GM19467 (cell line): ENCODE results near the gene CAPN1.
"Not testable (repeated sequence)": the region's sequence is repeated elsewhere in the genome, so short reads cannot be mapped to it uniquely, and the experiment has no call there.

Experiments used
- ATAC-seq: cut with Tn5 transposase; IDR thresholded peaks from one replicate; pipeline ENCODE4 v1.9.1; 2021; ENCODE audit warnings: mild to moderate bottlenecking, moderate library complexity; ENCODE audit not compliant: unreplicated experiment

Gene CAPN1

DNA sequence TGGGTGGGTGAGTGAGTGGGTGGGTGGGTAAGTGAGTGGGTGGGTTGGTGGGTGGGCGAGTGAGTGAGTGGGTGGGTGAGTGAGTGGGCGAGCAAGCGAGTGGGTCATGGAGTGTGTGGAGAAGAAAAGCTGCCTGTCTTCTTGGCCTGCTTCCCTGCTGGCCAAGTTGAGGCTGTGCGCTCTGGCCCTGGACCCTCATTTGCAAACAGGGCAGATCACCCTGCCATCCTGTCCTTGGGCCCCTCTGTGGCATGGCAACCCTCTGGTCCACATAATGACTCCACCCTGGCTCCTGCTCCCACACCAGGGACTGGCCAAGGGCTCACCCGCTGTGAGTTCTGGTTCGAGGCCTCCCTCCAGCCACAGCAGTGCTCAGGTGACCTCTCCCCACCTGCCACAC is 35.1 kb downstream of the CAPN1 start:
- ATAC-seq: no peak

DNA sequence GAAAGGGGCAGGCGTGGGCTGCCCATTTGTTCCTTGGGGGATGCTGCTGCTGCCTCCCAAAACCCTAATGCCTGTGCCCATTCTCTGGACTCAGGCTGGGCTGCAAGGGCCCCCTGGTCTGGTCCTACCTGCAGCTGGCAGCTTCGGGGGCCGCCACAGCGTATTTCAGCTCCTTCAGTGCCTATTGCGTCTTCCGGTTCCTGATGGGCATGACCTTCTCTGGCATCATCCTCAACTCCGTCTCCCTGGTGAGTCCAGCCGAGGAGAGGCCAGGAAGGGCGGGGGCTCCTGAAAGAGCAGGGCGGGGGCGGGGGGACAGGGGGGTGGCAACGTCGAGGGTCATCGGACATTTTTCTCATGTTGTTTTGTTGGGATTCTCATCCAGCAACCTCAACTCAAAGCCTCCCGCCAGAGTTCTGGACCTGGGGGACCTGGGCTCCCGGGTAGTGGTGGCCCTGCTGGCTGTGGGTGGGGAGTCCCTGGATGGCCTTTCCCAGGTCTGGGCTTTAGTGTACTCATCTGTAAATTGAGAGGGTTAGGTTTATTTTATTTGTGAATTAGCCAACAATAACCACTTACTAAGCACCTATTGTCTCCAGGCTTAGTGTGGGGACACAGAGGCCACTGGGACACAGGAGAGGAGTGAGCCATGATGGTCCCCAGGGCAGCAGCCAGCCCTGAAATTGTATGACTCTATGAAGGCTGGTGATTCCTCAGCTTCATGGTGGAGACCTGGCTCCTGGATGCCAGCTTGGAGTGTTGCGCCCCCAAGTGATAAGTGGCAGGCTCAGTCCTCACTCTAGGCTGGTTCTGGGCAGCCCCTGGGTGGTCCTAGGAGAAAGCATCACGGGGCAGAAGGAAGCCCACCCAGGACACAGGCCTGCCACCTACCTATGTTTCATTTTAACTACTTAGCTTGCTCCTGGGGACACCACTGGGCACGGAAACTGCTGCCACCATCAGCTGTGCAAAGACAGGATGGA is 36.0 kb downstream of the CAPN1 start:
- ATAC-seq: no peak

DNA sequence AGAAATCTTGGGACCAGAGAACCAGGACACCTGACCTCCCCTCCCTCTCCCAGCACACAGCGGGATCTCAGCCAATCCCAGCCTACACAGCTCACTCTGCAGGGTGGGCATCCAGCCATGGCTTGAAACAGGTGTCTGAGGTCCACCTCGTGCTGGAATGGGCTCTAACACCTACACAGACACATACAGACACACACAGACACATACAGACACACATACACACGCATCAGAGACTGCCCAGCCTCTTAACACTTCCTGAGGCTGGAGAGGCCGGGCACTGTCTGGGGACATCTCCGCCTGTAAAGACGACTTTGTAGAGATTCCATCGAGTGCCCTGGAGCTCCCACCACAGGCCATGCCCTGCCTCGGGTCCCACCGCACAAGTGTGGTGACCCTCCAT is 36.7 kb downstream of the CAPN1 start:
- ATAC-seq: no peak

DNA sequence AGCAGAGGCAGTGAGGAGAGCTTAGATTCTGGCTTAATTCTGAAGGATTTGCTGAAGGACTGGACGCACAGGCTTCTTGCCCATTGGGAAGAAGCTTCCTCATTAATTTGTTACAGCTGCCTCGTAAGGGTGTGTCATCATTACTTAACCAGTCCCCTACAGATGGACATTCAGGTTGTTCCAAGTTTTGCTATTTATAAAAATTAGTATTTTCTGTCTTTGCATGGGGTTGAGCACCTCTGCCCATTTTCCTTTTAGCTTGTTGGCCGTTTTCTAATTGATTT is 38.1 kb downstream of the CAPN1 start:
- no peak for ATAC-seq

DNA sequence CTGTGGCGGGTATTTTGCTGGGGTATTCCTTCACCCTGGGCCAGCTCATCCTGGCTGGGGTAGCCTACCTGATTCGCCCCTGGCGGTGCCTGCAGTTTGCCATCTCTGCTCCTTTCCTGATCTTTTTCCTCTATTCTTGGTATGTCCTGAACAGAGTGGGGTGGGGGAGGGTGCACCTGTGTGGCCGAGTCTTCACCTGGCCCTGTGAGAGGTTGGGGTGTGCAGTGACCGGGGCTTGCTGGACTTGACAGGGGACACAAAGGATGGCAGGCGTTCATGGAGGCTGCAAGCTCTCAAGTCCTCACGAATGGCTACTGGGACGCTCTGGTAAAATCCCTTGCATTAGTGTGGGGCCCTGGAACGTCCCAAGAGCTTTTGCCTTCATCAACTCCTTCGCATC is 39.3 kb downstream of the CAPN1 start:
- no peak for ATAC-seq

DNA sequence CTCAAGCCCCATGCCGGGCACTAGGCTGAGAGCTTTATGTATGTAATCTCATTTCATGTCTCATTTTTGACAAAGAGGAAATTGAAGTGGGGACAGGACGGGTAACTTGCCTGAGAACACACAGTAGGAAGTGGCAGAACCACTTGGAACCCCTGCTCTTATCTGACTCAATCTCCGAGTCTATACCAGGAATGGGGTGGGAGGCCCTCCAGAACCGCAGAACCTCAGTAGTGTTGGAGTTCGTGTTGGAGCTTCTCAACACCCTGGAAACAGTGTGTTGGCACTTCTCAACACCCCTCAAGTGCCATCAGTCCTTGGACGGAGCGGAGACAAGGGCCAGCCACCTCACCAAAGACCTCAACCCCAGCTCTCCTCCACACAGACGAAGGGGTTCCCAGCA is 41.3 kb downstream of the CAPN1 start:
- no peak for ATAC-seq

DNA sequence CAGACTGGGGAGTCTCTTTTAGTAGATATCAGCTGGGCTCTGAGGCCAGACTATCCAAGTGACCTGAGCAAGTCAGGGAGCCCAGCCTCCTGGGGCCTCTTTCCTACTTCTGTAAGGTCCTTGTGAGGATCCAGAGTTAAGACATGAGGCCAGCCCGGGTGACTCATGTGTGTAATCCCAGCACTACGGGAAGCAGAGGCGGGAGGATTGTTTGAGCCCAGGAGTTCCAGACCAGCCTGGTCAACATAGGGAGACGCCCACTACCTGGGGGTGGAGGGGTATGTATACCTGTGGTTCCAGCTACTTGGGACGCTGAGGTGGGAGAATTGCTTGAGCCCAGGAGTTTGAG is 43.2 kb downstream of the CAPN1 start:
- ATAC-seq: no peak

DNA sequence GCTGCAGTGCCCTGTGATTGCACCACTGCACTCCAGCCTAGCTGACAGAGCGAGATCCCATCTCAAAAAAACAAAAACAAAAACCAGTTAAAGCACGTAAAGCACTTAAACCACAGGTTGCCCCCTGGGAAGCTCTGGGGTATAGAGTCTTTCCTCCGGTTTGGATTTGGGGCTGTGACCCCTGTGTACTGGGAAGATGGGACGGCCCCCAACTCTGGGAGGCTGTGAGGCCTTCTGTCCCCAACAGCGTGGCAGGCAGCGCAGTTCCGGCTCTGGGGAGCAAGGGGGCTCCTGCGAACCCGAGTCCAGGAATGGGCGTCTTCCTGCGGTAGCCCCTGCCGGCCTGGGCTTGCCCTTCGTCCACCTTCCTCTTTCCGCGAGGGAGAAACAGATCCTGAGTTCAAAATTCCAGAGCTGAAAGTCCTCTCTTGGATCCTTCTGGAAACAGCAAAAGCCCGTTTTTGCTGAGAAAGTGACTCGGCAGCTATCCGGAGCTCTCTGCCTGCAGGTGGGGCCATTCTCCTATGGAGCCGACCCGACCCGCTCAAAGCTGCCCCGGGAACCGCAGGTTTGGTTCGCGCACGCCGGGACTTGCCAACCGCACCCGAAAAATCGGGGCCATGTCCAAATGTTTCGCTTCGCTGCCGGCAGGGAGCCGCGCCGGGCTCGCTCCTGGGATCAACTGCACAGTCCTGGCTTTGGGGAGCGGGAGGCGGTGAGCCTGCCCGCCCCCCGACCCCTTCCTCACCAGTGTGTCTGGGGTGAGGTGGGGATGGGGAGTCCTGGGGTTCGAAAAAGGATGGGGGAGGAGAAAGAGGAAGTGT is 43.8 kb downstream of the CAPN1 start:
- ATAC-seq: no peak

DNA sequence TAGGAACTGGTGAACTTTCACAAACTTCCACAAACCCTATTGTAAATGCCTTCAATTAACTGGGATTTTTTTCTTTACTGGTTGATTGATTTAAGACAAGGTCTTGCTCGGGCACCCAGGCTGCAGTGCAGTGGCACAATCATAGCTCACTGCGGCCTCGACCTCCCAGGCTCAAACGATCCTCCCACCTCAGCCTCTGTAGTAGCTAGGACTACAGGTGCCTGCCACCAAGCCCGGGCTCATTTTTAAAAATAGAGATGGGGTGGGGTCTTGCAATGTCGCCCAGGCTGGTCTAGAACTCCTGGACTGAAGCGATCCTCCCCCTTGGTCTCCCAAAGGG is 44.3 kb downstream of the CAPN1 start:
- no peak for ATAC-seq

DNA sequence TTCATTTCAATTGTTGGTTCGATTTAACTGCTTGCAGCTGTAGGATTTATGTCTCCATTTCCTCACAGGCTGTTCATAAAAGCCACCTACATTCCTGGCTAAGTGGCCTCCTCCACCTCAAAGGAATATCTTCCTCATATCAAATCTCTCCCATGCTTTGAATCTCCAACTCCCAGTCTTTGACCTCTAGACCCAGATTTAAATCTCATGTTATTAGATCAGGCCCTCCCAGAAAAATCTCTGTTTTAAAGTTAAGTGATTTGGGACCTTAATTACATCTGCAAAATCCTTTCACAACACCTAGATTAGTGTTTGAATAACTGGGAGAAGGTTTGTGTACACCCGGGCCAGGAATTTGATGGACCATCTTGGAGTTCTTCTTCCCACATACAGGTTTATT is 46.2 kb downstream of the CAPN1 start:
- no peak for ATAC-seq

DNA sequence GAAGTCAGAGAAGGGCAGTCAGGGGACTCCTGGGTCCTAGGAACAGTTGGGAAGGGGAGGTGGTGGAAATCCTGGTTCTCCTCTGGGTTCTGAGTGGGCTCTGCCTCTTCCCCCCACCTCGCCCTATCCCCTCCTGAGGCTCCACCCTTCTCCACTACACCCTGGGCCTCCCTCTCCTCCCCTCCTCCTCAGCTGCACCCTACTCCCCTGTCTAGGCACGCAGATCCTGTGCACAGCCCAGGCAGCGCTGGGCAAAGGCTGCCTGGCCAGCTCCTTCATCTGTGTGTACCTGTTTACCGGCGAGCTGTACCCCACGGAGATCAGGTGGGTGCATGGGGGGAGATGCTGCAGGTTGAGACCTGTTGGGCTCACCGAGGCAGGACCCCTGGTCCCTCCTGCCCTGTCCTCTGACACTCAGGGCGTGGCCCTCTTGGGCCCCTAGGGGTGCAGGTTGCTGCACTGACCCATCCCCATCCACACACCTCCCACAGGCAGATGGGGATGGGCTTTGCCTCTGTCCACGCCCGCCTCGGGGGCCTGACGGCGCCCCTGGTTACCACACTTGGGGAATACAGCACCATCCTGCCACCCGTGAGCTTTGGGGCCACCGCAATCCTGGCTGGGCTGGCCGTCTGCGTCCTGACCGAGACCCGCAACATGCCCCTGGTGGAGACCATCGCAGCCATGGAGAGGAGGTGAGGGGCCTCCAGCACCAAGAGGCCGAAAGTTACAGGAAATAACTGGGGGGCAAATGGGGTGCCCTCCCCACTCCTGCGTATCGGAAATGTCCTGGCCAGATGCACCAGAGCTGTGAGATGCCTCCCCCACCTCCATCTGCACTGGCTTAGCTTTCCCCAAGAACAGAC is 54.7 kb downstream of the CAPN1 start:
- no peak for ATAC-seq

DNA sequence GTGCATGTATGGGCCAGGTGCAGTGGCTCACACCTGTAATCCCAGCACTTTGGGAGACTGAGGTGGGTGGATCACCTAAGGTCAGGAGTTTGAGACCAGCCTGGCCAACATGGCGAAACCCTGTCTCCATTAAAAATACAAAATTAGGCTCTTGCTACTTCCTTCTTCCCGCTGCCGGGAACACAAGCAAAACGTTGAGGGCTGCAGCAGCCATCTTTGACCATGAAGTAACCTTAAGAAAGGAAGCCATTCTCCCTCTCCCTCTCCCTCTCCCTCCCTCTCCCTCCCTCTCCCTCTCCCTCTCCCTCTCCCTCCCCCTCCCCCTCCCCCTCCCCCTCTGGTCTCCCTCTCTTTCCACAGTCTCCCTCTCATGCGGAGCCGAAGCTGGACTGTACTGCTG is 56.6 kb downstream of the CAPN1 start:
- ATAC-seq: not testable (repeated sequence)

DNA sequence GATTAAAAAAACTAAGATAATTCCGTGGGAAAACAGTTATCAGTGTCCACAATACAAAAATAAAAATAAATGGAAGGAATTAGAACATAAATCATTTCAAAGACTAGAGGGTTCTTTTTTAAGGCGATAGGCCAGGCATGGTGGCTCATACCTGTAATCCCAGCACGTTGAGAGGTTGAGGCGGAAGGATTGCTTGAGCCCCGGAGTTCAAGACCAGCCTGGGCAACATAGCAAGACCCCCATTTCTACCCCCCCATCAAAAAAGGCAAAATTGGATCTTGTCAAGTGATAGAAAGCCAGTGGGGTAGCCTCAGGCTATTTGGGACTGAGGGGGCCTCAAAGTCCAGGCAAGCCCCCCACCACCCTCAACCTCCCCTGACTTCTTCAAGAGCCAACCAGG is 59.4 kb downstream of the CAPN1 start:
- no peak for ATAC-seq

DNA sequence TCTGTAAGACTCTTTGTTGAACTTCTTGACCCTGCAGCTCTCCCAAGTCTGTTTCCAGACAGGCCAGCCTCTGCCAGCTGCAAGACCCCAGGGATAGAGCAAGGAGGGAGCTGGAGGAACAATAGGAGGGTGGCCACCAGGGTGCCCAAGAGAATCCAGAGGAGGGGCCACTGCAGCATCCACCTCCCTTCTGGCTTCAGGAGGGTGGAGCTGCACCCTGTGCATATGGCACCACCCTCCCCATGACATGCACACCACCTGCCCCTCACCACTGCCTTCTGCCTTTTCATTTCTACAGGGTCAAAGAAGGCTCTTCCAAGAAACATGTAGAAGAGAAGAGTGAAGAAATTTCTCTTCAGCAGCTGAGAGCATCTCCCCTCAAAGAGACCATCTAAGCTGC is 60.0 kb downstream of the CAPN1 start:
- no peak for ATAC-seq

DNA sequence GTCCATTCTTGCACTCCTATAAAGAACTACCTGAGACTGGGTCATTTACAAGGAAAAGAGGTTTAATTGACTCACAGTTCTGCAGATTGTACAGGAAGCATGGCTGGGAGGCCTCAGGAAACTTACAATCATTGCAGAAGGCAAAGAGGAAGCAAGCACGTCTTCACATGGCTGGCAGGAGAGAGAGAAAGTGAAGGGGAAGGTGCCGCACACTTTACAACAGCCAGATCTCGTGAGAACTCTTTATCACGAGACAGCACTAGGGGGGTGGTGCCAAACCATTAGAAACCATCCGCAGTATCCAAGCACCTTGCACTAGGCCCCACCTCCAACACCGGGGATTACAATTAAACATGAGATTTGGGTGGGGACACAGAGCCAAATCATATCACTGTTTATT is 60.7 kb downstream of the CAPN1 start:
- no peak for ATAC-seq

DNA sequence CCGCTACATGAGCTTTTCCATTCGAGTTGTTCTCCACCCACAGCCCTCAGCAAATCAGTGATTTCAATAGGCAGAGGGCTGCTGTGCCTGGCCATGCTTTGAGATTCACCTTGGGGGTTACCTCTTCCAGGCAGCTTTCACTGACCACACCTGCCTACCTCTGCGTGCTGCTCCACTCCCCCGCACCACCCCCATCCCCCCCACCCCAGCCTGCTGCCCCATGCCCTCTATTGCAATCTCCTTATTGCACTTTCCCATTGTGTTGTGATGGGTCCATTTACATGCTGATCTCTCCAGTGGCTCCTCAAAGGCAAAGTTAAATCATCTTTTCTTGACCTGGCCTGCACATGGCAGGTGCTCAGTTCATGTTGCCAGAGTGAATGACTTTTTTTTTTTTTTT is 62.1 kb downstream of the CAPN1 start:
- ATAC-seq: no peak

DNA sequence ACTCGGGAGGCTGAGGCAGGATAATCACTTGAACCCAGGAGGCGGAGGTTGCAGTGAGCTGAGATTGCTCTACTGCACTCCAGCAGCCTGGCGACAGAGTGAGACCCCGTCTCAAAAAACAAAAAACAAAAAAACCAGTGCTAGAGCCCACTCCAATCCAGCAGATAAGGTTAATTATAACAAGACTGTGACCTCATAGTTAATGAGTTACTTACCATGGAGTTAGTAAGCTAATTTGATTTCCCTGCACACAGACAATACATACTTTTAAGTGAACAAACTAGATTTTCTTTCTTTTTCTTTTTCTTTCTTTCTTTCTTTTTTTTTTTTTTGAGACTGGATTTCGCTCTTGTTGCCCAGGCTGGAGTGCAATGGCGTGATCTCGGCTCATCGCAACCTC is 63.3 kb downstream of the CAPN1 start:
- not testable (repeated sequence) for ATAC-seq

DNA sequence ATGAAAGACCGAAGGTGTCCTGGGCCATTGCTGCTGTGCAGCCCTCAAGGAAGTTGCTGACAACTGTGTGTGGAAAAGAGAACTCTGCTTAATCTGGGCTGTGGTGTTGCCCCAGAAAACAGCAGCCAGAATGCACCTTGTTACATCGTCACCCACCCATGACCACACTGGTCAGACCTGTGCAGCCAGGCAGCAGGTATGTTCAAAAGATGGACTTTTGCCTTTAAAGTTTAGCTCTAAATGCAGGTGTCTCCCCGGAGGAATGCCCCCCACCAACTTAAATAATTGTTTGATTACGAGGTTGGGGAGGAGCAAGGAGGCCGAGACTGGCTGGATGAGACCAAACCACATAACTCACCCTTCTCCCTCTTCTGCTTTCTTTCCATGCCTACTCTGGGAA is 64.8 kb downstream of the CAPN1 start:
- ATAC-seq: no peak

DNA sequence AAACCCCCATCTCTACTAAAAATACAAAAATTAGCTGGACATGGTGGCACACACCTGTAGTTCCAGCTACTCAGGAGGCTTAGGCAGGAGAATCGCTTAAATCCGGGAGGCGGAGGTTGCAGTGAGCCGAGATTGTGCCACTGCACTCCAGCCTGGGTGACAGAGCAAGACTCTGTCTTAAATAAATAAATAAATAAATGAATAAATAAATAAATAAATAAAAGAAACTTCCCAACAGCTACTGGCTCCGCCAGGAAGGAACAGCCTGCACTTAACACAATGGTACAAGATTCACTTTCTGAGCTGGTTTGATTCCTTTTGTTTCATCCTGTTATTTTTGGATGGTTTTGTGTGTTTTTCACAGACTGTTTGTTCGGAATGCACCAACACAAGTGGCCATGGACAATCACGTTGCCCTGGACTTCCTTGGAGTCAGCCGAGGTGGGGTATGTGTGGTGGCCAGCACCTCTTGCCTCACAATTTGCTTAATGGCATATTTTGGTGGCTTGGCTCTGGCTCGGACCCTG is 66.5 kb downstream of the CAPN1 start:
- not testable (repeated sequence) for ATAC-seq

DNA sequence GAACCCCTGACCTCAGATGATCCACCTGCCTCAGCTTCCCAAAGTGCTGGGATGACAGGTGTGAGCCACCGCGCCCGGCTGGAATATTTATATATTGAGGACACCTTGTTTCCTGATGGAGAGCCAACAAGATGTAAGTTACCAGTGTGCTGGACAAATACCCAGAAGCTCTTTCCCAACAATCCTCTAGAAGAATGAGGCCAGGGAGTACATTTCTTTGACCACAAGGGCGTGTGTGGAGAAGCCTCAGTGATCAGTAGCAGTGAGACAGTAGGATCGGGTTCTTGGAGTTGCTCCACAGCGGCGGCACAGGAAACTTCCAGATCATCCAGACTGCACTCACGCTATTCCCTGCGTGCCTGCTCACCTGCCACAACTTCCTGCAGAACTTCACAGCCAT is 69.7 kb downstream of the CAPN1 start:
- no peak for ATAC-seq

DNA sequence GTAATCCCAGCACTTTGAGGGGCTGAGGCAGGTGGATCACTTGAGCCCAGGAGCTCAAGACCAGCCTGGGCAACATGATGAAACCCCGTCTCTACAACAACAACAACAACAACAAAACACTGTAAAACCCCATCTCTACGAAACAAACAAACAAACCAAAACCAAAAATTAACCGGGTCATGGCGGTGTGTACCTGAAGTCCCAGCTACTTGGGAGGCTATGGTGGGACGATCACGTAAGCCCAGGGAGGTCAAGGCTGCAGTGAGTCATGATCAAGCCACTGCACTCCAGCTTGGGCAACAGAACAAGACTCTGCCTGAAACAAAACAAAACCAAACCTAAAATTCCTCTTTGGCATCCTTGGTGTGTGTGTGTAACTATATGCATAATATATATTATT is 73.0 kb downstream of the CAPN1 start:
- no peak for ATAC-seq
